Type B pancreatic cell (in vitro differentiated cells): Measurements from ENCODE around the gene AMY2A. TPM values are rescaled to one million over a fixed set of nuclear protein-coding genes. Genes with fewer than 3 reads are reported as not detected.
"Not testable (repeated sequence)": the region's sequence is repeated elsewhere in the genome, so short reads cannot be mapped to it uniquely, and the experiment has no call there.

ENCODE experiments used
- DNase-seq: peaks from one replicate; pipeline ENCODE4 v3.0.0; 2021; ENCODE audit warnings: mixed read lengths; ENCODE audit not compliant: unreplicated experiment; ENCODE audit errors: extremely low spot score
- H3K27ac Mint-ChIP-seq: 2 replicates; pipeline ENCODE4 v1.8.0; 2021; ENCODE audit warnings: mild to moderate bottlenecking, mixed read lengths
- H3K27me3 Mint-ChIP-seq: 2 replicates; pipeline ENCODE4 v1.8.0; 2021; ENCODE audit warnings: mixed read lengths
- H3K36me3 Mint-ChIP-seq: 2 replicates; pipeline ENCODE4 v1.8.0; 2021; ENCODE audit warnings: mixed read lengths
- H3K4me1 Mint-ChIP-seq: one replicate; pipeline ENCODE4 v1.8.0; 2021; ENCODE audit warnings: mixed read lengths; ENCODE audit not compliant: unreplicated experiment
- H3K4me3 Mint-ChIP-seq: 2 replicates; pipeline ENCODE4 v1.8.0; 2021; ENCODE audit warnings: mild to moderate bottlenecking, mixed read lengths
- H3K9me3 Mint-ChIP-seq: 2 replicates; pipeline ENCODE4 v1.8.0; 2021; ENCODE audit warnings: mixed read lengths
- CTCF ChIP-seq: fragments of 200-600 bp; sonication (generic); conservative IDR thresholded peaks from 2 replicates; pipeline ENCODE4 v1.5.0; 2021; ENCODE audit warnings: antibody characterized with exemption, mild to moderate bottlenecking
- total RNA-seq: library from RNA; stranded (reverse); gene quantifications from 2 replicates; pipeline ENCODE4 v1.2.1, GENCODE V29; 2021; ENCODE audit warnings: low replicate concordance

The AMY2A gene
- total RNA-seq, 1 donor from 2014 or later: not detected

- TF ChIP-seq CTCF: no peak
- Mint-ChIP-seq H3K27me3 (no peaks in the 10 kb centered on the region), H3K27ac (no peak overlapping the region)
Observed at GRCh38 chr1:103584537-103584936, 32.7 kb upstream of the AMY2A start.

GRCh38 chr1:103602740-103603139 lies 14.5 kb upstream of the AMY2A start:
- H3K9me3 Mint-ChIP-seq, DNase-seq, H3K36me3 Mint-ChIP-seq, H3K4me3 Mint-ChIP-seq, H3K27me3 Mint-ChIP-seq, H3K27ac Mint-ChIP-seq, H3K4me1 Mint-ChIP-seq: not testable (repeated sequence)

More at GRCh38 chr1:103584537-103584936, 32.7 kb upstream of the AMY2A start:
- DNase-seq: no peak
- H3K4me3 Mint-ChIP-seq: no peak overlapping the region
- H3K4me1 Mint-ChIP-seq: no peaks in the 10 kb centered on the region
- peaks cover 11% of the 10 kb centered on the region for H3K9me3 Mint-ChIP-seq
- no peaks in the 10 kb centered on the region for H3K36me3 Mint-ChIP-seq

GRCh38 chr1:103616362-103616761 lies 865 bp upstream of the AMY2A start:
- Mint-ChIP-seq H3K27me3 (no peaks in the 10 kb centered on the region), H3K4me3 (no peak overlapping the region), H3K36me3 (no peaks in the 10 kb centered on the region), H3K27ac (no peak overlapping the region), H3K9me3 (no peaks in the 10 kb centered on the region), H3K4me1 (no peaks in the 10 kb centered on the region)
- no peak for DNase-seq
- TF ChIP-seq CTCF: no peak

GRCh38 chr1:103627436-103627835 lies 10.2 kb downstream of the AMY2A start:
- H3K27me3 Mint-ChIP-seq, H3K4me3 Mint-ChIP-seq, H3K36me3 Mint-ChIP-seq, H3K27ac Mint-ChIP-seq, DNase-seq, H3K4me1 Mint-ChIP-seq, H3K9me3 Mint-ChIP-seq: not testable (repeated sequence)

- not testable (repeated sequence) for DNase-seq, H3K9me3 Mint-ChIP-seq, H3K4me1 Mint-ChIP-seq, H3K4me3 Mint-ChIP-seq, H3K27ac Mint-ChIP-seq, H3K27me3 Mint-ChIP-seq, H3K36me3 Mint-ChIP-seq
Observed at GRCh38 chr1:103641194-103641593, 24.0 kb downstream of the AMY2A start.

GRCh38 chr1:103643908-103644307 lies 26.7 kb downstream of the AMY2A start:
- H3K27me3 Mint-ChIP-seq, DNase-seq, H3K27ac Mint-ChIP-seq, H3K4me3 Mint-ChIP-seq, H3K36me3 Mint-ChIP-seq, H3K4me1 Mint-ChIP-seq, H3K9me3 Mint-ChIP-seq: not testable (repeated sequence)

GRCh38 chr1:103650305-103650704 lies 33.1 kb downstream of the AMY2A start:
- H3K4me3 Mint-ChIP-seq, H3K9me3 Mint-ChIP-seq, H3K4me1 Mint-ChIP-seq, H3K36me3 Mint-ChIP-seq, DNase-seq, H3K27ac Mint-ChIP-seq, H3K27me3 Mint-ChIP-seq: not testable (repeated sequence)

- H3K9me3 Mint-ChIP-seq, H3K27ac Mint-ChIP-seq, DNase-seq: not testable (repeated sequence)
Observed at GRCh38 chr1:103650889-103651288, 33.7 kb downstream of the AMY2A start.

GRCh38 chr1:103654133-103654532 lies 36.9 kb downstream of the AMY2A start:
- not testable (repeated sequence) for H3K4me1 Mint-ChIP-seq, DNase-seq, H3K36me3 Mint-ChIP-seq, H3K4me3 Mint-ChIP-seq, H3K9me3 Mint-ChIP-seq, H3K27me3 Mint-ChIP-seq, H3K27ac Mint-ChIP-seq

More at GRCh38 chr1:103650889-103651288, 33.7 kb downstream of the AMY2A start:
- H3K4me1 Mint-ChIP-seq, H3K36me3 Mint-ChIP-seq, H3K27me3 Mint-ChIP-seq, H3K4me3 Mint-ChIP-seq: not testable (repeated sequence)

GRCh38 chr1:103655460-103655859 lies 38.2 kb downstream of the AMY2A start, which contains the start of gene AMY1A:
TSS of gene AMY1A (plus strand) at chr1:103655760. CDS start at chr1:103656331, 571 bp downstream.
- H3K4me3 Mint-ChIP-seq, H3K27ac Mint-ChIP-seq, H3K9me3 Mint-ChIP-seq, H3K27me3 Mint-ChIP-seq, DNase-seq, H3K36me3 Mint-ChIP-seq, H3K4me1 Mint-ChIP-seq: not testable (repeated sequence)
